Measurements from ENCODE around the gene COX17.

The COX17 gene

DNA sequence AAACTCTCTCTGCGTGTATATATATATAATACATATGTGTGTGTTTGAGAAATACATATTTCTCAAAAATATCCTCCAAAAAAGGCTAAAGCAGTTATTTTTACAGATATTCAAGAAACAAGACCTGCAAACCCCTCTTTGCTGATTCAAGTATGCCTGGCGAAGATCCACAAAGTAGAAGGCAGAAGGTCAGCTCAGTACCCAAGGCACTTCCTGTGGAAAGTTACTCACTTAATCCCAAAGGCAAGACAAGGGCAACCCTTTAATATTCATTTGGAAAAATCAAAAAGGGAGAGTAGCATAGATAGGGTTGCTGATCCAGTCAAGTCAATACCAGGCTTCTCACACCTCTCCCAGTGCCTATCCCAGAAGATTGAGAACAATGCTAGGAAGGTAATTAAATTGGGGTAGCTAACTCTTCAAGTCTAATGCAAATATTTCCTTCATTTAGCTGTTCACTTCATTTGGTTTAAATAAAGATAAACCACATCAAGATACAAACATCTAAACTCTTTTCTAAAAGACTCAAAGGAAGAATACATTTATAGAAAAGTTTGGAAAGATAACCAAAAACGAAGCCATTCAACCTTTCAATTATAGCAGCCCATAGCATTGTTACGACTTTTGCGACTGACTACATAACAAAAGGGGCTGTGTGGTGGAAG lies 7.2 kb downstream of the COX17 start:
- no peak overlapping the region for H2AFZ ChIP-seq
- TF ChIP-seq CTCF (IDR thresholded peaks at IDR 0.05), result no peak
- no peaks in the 10 kb centered on the region for H3K36me3 ChIP-seq (ENCODE audit: control insufficient read depth, insufficient read depth, low read length)
- H3K79me2 ChIP-seq, result no peaks in the 10 kb centered on the region
- H3K27me3 ChIP-seq (ENCODE audit: control insufficient read depth, insufficient read depth, low read length), result no peaks in the 10 kb centered on the region
- no peak overlapping the region for H3K9ac ChIP-seq
- H3K27ac ChIP-seq, result peak overlapping the region; percentile 15
- no peak overlapping the region for H3K4me2 ChIP-seq (ENCODE audit: low read length)
- no peak overlapping the region for H3K4me3 ChIP-seq (ENCODE audit: low read depth, low read length)
- H3K4me1 ChIP-seq, result peaks cover 20% of the 10 kb centered on the region
- no peaks in the 10 kb centered on the region for H3K9me3 ChIP-seq (ENCODE audit: control insufficient read depth, low read length)

- Histone ChIP-seq H3K79me2 (no peaks in the 10 kb centered on the region), H3K4me2 (ENCODE audit: low read length) (no peak overlapping the region), H3K4me1 (peaks cover 37% of the 10 kb centered on the region), H3K36me3 (ENCODE audit: control insufficient read depth, insufficient read depth, low read length) (no peaks in the 10 kb centered on the region), H3K9ac (no peak overlapping the region), H3K4me3 (ENCODE audit: low read depth, low read length) (no peak overlapping the region), H3K9me3 (ENCODE audit: control insufficient read depth, low read length) (no peaks in the 10 kb centered on the region), H3K27me3 (ENCODE audit: control insufficient read depth, insufficient read depth, low read length) (no peaks in the 10 kb centered on the region), H2AFZ (peak overlapping the region; percentile 26), H3K27ac (peak overlapping the region; percentile 57)
- TF ChIP-seq CTCF (IDR thresholded peaks at IDR 0.05), result no peak
Observed at GRCh38 chr3:119665954-119666559, 11.1 kb downstream of the COX17 start.

- no peaks in the 10 kb centered on the region for H3K27me3 ChIP-seq (ENCODE audit: control insufficient read depth, insufficient read depth, low read length)
- no peak for TF ChIP-seq CTCF (IDR thresholded peaks at IDR 0.05)
- peak overlapping the region; percentile 31 for H2AFZ ChIP-seq
- no peaks in the 10 kb centered on the region for H3K9me3 ChIP-seq (ENCODE audit: control insufficient read depth, low read length)
- H3K27ac ChIP-seq, result peak overlapping the region; percentile 57
- no peak overlapping the region for H3K4me3 ChIP-seq (ENCODE audit: low read depth, low read length)
- H3K36me3 ChIP-seq (ENCODE audit: control insufficient read depth, insufficient read depth, low read length), result no peaks in the 10 kb centered on the region
- H3K9ac ChIP-seq, result no peak overlapping the region
- H3K79me2 ChIP-seq, result no peaks in the 10 kb centered on the region
- peaks cover 42% of the 10 kb centered on the region for H3K4me1 ChIP-seq
- H3K4me2 ChIP-seq (ENCODE audit: low read length), result no peak overlapping the region
Observed at GRCh38 chr3:119664850-119665379, 12.3 kb downstream of the COX17 start.

DNA sequence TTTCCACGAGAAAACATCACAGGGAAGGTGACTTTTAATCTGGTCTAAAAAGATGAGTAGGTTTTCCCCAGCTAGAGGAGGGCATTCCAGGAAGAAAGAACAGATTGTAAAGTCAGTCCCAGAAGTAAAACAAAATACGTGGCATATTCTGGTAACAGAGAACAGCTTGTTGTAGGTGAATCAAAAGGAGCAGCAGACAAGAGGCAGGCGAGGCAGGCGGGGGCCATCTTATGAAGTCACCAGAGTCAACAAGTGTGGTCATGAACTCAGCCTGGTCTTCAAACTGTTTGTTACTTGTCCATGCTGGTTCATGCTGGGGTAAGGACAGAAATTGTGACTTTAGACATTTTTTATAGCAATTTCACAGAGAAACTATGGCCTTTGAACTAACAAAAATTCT lies 12.8 kb downstream of the COX17 start:
- Histone ChIP-seq H3K27ac (peak overlapping the region; percentile 16), H3K9me3 (ENCODE audit: control insufficient read depth, low read length) (no peaks in the 10 kb centered on the region), H2AFZ (no peak overlapping the region), H3K4me3 (ENCODE audit: low read depth, low read length) (no peak overlapping the region), H3K36me3 (ENCODE audit: control insufficient read depth, insufficient read depth, low read length) (no peaks in the 10 kb centered on the region), H3K4me2 (ENCODE audit: low read length) (no peak overlapping the region), H3K27me3 (ENCODE audit: control insufficient read depth, insufficient read depth, low read length) (no peaks in the 10 kb centered on the region), H3K4me1 (peaks cover 42% of the 10 kb centered on the region), H3K9ac (no peak overlapping the region), H3K79me2 (no peaks in the 10 kb centered on the region)
- TF ChIP-seq CTCF (IDR thresholded peaks at IDR 0.05), result no peak

Data from parathyroid adenoma (tissue), 2 donors.